GM13976 (cell line): ENCODE measurements around the gene TMTC2.
"Not testable (repeated sequence)": the region's sequence is repeated elsewhere in the genome, so short reads cannot be mapped to it uniquely, and the experiment has no call there.

ENCODE experiments used
- DNase-seq: peaks from one replicate; pipeline ENCODE4 v3.0.0; 2012; ENCODE audit warnings: low spot score
- in situ Hi-C: fragments of 300-500 bp; cut with MboI; formaldehyde crosslinking; loops from one replicate; pipeline ENCODE4 v1.12.0; 2022; ENCODE audit warnings: low sequenced_read_pairs, mixed read lengths, inconsistent platforms; ENCODE audit not compliant: unreplicated experiment
- TF ChIP-seq, protein P1 (sequence below): IDR thresholded peaks from 2 replicates; pipeline ENCODE4 v1.5.1; 2012; ENCODE audit warnings: borderline replicate concordance, mild to moderate bottlenecking; ENCODE audit not compliant: insufficient read depth; ENCODE audit errors: extremely low read depth, missing control alignments, control extremely low read depth

Gene TMTC2

DNA sequence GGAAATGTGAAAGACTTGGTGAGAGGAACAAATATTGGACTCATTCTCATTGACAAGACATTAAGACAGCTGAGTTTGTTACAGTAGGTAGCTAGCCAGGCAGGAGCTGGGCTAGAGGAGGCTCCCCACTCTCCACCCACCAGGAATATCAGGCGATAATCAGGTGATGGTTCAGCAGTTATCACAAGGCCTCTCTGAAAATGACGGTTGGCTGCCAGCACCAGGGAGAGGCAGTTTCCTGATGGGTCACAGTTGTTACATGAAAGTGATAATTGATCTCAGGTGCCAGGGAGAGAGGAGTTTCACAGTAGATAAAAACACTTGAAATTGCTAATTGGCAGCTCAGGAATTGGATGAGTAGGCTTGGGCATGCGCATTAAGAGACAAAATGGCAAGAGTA, 116.5 kb downstream of the TMTC2 start:
- in situ Hi-C loops, result no loop called here
- DNase-seq, result no peak
- TF ChIP-seq, protein P1, sequence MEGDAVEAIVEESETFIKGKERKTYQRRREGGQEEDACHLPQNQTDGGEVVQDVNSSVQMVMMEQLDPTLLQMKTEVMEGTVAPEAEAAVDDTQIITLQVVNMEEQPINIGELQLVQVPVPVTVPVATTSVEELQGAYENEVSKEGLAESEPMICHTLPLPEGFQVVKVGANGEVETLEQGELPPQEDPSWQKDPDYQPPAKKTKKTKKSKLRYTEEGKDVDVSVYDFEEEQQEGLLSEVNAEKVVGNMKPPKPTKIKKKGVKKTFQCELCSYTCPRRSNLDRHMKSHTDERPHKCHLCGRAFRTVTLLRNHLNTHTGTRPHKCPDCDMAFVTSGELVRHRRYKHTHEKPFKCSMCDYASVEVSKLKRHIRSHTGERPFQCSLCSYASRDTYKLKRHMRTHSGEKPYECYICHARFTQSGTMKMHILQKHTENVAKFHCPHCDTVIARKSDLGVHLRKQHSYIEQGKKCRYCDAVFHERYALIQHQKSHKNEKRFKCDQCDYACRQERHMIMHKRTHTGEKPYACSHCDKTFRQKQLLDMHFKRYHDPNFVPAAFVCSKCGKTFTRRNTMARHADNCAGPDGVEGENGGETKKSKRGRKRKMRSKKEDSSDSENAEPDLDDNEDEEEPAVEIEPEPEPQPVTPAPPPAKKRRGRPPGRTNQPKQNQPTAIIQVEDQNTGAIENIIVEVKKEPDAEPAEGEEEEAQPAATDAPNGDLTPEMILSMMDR, result no peak

DNA sequence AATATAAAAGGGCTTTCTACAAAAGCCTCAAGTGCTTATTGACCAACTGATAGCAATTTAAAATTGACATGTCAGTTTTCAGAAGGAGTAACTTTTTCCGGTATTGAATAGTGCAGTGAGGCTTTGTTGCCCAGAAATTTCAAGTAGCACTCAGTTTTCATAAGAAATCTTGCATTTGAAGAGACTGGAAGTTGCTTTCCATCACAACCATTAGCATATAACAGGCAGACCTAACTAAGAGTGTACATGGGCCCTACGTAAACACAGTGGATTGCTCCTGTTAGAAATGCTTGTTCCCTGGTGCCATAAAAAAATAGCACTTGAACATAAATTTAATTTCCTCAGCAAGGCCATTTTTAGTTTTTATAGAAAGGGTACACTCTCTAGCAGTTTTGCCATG, 117.9 kb downstream of the TMTC2 start:
- TF ChIP-seq, protein P1, result no peak
- no peak for DNase-seq
- in situ Hi-C loops, result no loop called here

- in situ Hi-C loops, DNase-seq: not testable (repeated sequence)
Observed at GRCh38 chr12:82805004-82805403, 118.3 kb downstream of the TMTC2 start.

DNA sequence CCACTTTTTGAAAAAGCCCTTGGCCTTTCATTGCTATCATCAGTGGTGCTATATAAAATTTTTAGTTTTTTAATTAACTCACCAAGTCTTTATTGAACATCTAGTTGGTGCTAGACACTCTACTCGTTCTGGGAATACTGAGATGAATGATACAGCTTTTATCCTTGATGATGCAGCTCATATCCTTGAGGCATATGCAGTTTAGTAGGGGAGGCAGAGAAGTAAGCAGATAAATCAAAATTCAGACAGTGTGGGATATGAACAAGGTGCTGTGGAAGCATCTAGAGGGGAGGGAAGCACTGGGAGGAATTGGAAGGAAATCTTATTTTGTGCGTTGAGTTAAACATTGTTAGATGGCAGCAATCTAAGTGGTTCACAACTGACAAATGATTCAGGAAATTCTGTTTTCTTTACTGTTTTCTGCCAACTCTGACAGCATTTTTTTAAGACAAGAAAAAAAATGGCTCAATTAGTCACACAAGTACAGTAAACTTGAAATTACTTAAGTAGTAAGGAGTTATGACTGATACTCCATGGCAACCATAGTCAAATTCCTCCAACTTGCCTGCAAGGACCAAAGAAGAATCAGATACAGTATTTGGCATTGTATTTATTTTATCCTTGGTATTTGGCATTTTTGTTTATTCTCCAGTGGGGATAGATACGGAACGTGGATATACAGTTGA, 119.2 kb downstream of the TMTC2 start:
- in situ Hi-C loops, result no loop called here
- TF ChIP-seq, protein P1, result no peak
- no peak for DNase-seq

DNA sequence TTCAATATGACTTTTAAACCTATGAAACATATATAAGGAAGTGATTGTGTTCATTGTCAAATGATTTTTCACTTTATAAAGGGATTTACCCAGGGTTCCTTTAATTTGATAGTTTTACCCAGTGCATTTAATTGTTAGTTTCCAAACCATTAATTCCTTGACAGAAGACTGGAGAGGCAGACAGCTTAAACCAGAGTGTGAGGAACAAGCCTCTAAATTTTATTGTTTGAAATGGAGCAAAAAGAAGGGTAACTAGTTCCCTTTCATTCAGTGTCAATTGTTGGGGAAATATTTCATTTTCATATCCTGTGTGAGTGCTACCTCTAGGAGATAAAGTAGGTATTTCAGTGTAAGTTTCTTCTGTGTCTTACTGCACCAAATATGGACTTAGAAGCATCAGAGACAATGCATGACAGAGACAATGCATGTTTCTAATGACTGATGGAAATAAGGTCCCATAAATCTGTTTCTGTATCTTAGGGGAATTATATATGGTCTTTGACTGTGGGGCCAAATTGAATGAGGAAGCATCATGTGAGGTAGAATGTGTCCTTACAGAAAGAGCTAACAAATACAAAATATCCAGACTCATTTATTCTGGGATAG, 120.5 kb downstream of the TMTC2 start:
- in situ Hi-C loops, result no loop called here
- DNase-seq, result no peak
- TF ChIP-seq, protein P1, result no peak

DNA sequence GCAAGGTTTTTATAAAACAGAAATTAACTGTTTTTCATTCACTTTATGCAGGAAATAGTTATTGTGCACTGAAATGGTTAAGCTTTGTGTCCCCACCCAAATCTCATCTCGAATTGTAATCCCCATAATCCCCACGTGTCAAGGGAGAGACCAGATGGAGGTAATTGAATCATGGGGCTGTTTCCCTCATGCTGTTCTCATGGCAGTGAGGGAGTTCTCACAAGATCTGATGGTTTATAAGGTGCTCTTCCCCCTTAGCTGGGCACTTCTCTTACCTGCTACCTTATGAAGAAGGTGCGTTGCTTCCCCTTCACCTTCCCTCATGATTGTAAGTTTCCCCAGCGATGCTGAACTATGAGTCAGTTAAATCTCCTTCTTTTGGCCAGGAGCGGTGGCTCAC, 123.9 kb downstream of the TMTC2 start:
- TF ChIP-seq, protein P1, result no peak
- in situ Hi-C loops, result no loop called here
- DNase-seq, result no peak

DNA sequence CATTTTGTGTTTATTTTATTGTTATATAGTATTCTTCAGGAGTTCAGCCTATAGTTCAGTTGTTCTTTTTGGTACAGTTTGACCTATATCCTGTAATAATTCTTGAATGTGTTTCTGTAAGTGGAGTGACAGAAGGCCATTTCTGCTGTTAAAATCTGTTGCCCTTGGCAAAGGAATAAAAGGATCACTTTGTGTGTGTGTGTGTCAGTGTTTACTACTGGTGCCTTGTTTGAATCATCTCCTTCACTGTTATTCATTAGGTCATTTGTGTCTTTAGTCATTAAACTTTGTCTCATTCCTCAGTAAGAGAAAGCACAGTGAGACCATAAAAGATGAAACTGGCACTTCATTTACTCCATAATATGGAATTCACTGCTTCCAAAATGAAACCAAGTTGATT, 130.7 kb downstream of the TMTC2 start:
- TF ChIP-seq, protein P1, result no peak
- in situ Hi-C loops, result no loop called here
- DNase-seq, result no peak
